ENCODE results near the gene GLIPR1L2. TPM values are rescaled to one million over a fixed set of nuclear protein-coding genes. Genes with fewer than 3 reads are reported as not detected.
"Not testable (repeated sequence)": the region's sequence is repeated elsewhere in the genome, so short reads cannot be mapped to it uniquely, and the experiment has no call there.

The GLIPR1L2 gene
- total RNA-seq, 1 donor from 2014 or later: 0.26 TPM

- peaks cover 3% of the 10 kb centered on the region for H3K9me3 Mint-ChIP-seq (ENCODE audit: unreplicated experiment)
- no peaks in the 10 kb centered on the region for H3K4me1 Mint-ChIP-seq (ENCODE audit: unreplicated experiment)
- TF ChIP-seq, protein P1, sequence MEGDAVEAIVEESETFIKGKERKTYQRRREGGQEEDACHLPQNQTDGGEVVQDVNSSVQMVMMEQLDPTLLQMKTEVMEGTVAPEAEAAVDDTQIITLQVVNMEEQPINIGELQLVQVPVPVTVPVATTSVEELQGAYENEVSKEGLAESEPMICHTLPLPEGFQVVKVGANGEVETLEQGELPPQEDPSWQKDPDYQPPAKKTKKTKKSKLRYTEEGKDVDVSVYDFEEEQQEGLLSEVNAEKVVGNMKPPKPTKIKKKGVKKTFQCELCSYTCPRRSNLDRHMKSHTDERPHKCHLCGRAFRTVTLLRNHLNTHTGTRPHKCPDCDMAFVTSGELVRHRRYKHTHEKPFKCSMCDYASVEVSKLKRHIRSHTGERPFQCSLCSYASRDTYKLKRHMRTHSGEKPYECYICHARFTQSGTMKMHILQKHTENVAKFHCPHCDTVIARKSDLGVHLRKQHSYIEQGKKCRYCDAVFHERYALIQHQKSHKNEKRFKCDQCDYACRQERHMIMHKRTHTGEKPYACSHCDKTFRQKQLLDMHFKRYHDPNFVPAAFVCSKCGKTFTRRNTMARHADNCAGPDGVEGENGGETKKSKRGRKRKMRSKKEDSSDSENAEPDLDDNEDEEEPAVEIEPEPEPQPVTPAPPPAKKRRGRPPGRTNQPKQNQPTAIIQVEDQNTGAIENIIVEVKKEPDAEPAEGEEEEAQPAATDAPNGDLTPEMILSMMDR (IDR thresholded peaks at IDR 0.05; ENCODE audit: unreplicated experiment): no peak
- DNase-seq (ENCODE audit: low spot score): no peak
- no peak overlapping the region for H3K27ac Mint-ChIP-seq (ENCODE audit: unreplicated experiment)
- no peaks in the 10 kb centered on the region for H3K27me3 Mint-ChIP-seq (ENCODE audit: unreplicated experiment)
- no peak overlapping the region for H3K4me3 Mint-ChIP-seq (ENCODE audit: unreplicated experiment)
- peaks cover 4% of the 10 kb centered on the region for H3K36me3 Mint-ChIP-seq (ENCODE audit: low read depth, unreplicated experiment)
Observed at GRCh38 chr12:75455839-75456238, 65.0 kb downstream of the GLIPR1L2 start.

- no peak overlapping the region for H3K4me3 Mint-ChIP-seq (ENCODE audit: unreplicated experiment)
- H3K36me3 Mint-ChIP-seq (ENCODE audit: low read depth, unreplicated experiment): peaks cover 4% of the 10 kb centered on the region
- DNase-seq (ENCODE audit: low spot score): no peak
- no peaks in the 10 kb centered on the region for H3K27me3 Mint-ChIP-seq (ENCODE audit: unreplicated experiment)
- TF ChIP-seq, protein P1 (IDR thresholded peaks at IDR 0.05; ENCODE audit: unreplicated experiment): no peak
- no peaks in the 10 kb centered on the region for H3K4me1 Mint-ChIP-seq (ENCODE audit: unreplicated experiment)
- no peak overlapping the region for H3K27ac Mint-ChIP-seq (ENCODE audit: unreplicated experiment)
- H3K9me3 Mint-ChIP-seq (ENCODE audit: unreplicated experiment): peaks cover 3% of the 10 kb centered on the region
Observed at GRCh38 chr12:75457191-75457590, 66.3 kb downstream of the GLIPR1L2 start.

GRCh38 chr12:75457866-75458265 lies 67.0 kb downstream of the GLIPR1L2 start:
- H3K9me3 Mint-ChIP-seq (ENCODE audit: unreplicated experiment); H3K4me3 Mint-ChIP-seq (ENCODE audit: unreplicated experiment); H3K27me3 Mint-ChIP-seq (ENCODE audit: unreplicated experiment); H3K27ac Mint-ChIP-seq (ENCODE audit: unreplicated experiment); H3K36me3 Mint-ChIP-seq (ENCODE audit: low read depth, unreplicated experiment); H3K4me1 Mint-ChIP-seq (ENCODE audit: unreplicated experiment); DNase-seq (ENCODE audit: low spot score): not testable (repeated sequence)

DNA sequence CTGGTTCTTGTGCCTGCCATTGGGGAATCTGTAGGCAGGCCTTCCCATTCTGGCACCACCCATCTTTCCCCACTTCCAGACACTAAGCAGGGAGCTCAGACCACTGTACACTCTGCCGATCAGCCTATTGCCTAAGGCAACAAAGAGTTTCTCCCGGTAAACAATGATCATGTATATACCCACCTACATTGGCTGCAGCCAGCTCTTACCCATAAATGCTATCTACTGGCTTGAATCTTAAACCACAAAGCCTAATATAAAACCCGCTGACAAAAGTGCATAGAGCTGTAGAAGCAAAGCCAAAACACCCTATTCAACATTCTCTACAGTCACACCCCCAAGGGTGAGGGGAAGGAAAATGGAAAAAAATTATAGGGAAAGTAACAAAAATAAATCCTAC lies 68.9 kb downstream of the GLIPR1L2 start:
- Mint-ChIP-seq H3K27ac (ENCODE audit: unreplicated experiment) (no peak overlapping the region), H3K27me3 (ENCODE audit: unreplicated experiment) (no peaks in the 10 kb centered on the region), H3K9me3 (ENCODE audit: unreplicated experiment) (peaks cover 3% of the 10 kb centered on the region), H3K4me1 (ENCODE audit: unreplicated experiment) (no peaks in the 10 kb centered on the region), H3K4me3 (ENCODE audit: unreplicated experiment) (no peak overlapping the region), H3K36me3 (ENCODE audit: low read depth, unreplicated experiment) (peaks cover 4% of the 10 kb centered on the region)
- DNase-seq (ENCODE audit: low spot score): no peak
- TF ChIP-seq, protein P1 (IDR thresholded peaks at IDR 0.05; ENCODE audit: unreplicated experiment): no peak

GRCh38 chr12:75460204-75460603 lies 69.3 kb downstream of the GLIPR1L2 start:
- Mint-ChIP-seq H3K4me1 (ENCODE audit: unreplicated experiment) (no peaks in the 10 kb centered on the region), H3K27me3 (ENCODE audit: unreplicated experiment) (no peaks in the 10 kb centered on the region), H3K4me3 (ENCODE audit: unreplicated experiment) (no peak overlapping the region), H3K9me3 (ENCODE audit: unreplicated experiment) (peaks cover 3% of the 10 kb centered on the region), H3K36me3 (ENCODE audit: low read depth, unreplicated experiment) (peaks cover 4% of the 10 kb centered on the region), H3K27ac (ENCODE audit: unreplicated experiment) (no peak overlapping the region)
- DNase-seq (ENCODE audit: low spot score): no peak
- TF ChIP-seq, protein P1 (IDR thresholded peaks at IDR 0.05; ENCODE audit: unreplicated experiment): no peak
